Measurements from ENCODE around the gene ZNF613. TPM values are rescaled to one million over a fixed set of nuclear protein-coding genes. Genes with fewer than 3 reads are reported as not detected.

The ZNF613 gene
- total and polyA plus RNA-seq, 4 donors, result 1.1 to 2.8 (median 2.0) TPM

DNA sequence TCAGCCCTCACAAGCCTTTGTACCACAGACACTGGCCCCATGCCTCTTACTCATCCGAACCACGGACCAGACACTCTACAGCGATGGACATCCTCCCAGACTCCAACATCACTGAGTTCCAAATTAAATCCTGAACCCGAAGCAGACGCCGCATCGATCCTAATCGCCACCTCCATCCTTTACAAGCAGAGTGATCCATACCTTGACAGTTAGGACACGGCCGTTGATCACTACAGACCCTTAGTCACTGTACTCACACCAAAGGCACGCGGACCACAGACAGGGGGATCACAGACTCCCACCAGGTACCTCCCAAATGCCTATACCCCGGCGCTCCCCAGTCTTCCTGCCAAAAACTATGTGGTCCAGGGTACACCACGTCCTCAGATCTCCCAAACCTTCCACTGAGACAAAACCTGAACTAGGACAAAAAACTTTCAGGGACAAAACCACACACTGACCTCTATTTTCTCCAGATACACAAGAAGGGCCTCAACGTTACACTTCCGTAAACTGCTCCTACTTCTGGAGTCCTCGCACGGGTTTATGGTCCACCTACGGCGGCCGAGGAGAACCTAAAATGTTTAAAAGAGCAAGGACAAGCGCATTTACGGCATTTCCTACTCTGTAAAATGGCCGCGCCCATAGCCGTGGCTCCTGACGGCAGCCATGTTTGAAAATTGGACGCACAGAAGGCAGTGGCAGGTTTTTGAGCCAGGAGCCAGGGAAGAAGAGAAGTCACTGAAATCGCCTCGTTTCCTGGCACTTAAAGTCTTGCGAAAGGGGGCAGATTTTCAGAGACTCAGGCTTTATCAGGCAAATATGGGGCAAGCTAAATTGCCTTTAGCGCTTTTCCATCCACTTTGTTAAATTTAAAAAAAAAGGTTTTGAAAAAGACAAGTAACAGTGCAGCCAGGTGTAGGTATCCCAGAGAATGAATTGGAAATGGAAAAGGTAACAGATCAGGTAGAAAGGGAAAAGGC is 59.3 kb downstream of the ZNF613 start, which contains the start of gene ZNF350:
Gene ZNF350 (minus strand): TSS at position 532 of the 983 bp plus-strand sequence. CDS start 12,480 bp downstream, outside the sequence.
- DNase-seq (ENCODE audit: low spot score), result peak; percentile 84
- Histone ChIP-seq H3K9ac (ENCODE audit: low read depth in 1 of 2, low read length in 2 of 2) (peak within 1 kb of the TSS; percentile 77 to 86), H3K36me3 (ENCODE audit: control insufficient read depth in 4 of 4, insufficient read depth in 3 of 4, low read depth in 1 of 4, low read length in 3 of 4) (peaks cover 0 to 6% (median 2%) of the 10 kb centered on the region in 4 donors), H3K4me1 (ENCODE audit: control insufficient read depth in 4 of 4, insufficient read depth in 4 of 4, low read length in 3 of 4) (peaks cover 0 to 12% (median 5%) of the 10 kb centered on the region in 4 donors), H3K9me3 (ENCODE audit: control insufficient read depth in 4 of 4, low read length in 3 of 4) (peaks cover 20 to 64% (median 30%) of the 10 kb centered on the region in 4 donors), H3K27ac (ENCODE audit: low read depth in 1 of 2, low read length in 2 of 2) (peak within 1 kb of the TSS in 1 of 2 donors; percentile 30), H3K27me3 (ENCODE audit: control insufficient read depth in 4 of 4, insufficient read depth in 4 of 4, low read length in 3 of 4) (no peaks in the 10 kb centered on the region), H3K4me3 (ENCODE audit: low read depth in 1 of 3, low read length in 3 of 3) (peak within 1 kb of the TSS; percentile 76 to 98 (median 97))
- 3% methylated on average over 33 of the region's 33 CpGs for WGBS
- peak; percentile 58 to 72 for TF ChIP-seq RXRA (IDR thresholded peaks at IDR 0.05)
- TF ChIP-seq, protein P1, sequence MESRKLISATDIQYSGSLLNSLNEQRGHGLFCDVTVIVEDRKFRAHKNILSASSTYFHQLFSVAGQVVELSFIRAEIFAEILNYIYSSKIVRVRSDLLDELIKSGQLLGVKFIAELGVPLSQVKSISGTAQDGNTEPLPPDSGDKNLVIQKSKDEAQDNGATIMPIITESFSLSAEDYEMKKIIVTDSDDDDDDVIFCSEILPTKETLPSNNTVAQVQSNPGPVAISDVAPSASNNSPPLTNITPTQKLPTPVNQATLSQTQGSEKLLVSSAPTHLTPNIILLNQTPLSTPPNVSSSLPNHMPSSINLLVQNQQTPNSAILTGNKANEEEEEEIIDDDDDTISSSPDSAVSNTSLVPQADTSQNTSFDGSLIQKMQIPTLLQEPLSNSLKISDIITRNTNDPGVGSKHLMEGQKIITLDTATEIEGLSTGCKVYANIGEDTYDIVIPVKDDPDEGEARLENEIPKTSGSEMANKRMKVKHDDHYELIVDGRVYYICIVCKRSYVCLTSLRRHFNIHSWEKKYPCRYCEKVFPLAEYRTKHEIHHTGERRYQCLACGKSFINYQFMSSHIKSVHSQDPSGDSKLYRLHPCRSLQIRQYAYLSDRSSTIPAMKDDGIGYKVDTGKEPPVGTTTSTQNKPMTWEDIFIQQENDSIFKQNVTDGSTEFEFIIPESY (IDR thresholded peaks at IDR 0.05), result peak; percentile 98
- TF ChIP-seq HNF4G (IDR thresholded peaks at IDR 0.05), result peak; percentile 52
- TF ChIP-seq, protein P2, sequence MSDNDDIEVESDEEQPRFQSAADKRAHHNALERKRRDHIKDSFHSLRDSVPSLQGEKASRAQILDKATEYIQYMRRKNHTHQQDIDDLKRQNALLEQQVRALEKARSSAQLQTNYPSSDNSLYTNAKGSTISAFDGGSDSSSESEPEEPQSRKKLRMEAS (IDR thresholded peaks at IDR 0.05), result peak; percentile 93
- TF ChIP-seq, protein P3, sequence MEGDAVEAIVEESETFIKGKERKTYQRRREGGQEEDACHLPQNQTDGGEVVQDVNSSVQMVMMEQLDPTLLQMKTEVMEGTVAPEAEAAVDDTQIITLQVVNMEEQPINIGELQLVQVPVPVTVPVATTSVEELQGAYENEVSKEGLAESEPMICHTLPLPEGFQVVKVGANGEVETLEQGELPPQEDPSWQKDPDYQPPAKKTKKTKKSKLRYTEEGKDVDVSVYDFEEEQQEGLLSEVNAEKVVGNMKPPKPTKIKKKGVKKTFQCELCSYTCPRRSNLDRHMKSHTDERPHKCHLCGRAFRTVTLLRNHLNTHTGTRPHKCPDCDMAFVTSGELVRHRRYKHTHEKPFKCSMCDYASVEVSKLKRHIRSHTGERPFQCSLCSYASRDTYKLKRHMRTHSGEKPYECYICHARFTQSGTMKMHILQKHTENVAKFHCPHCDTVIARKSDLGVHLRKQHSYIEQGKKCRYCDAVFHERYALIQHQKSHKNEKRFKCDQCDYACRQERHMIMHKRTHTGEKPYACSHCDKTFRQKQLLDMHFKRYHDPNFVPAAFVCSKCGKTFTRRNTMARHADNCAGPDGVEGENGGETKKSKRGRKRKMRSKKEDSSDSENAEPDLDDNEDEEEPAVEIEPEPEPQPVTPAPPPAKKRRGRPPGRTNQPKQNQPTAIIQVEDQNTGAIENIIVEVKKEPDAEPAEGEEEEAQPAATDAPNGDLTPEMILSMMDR (IDR thresholded peaks at IDR 0.05; ENCODE audit: low read depth, low read length, missing input control), result no peak
- TF ChIP-seq FOXA1 (IDR thresholded peaks at IDR 0.05), result peak; percentile 76
- TF ChIP-seq HNF4A (conservative IDR thresholded peaks at IDR 0.05), result peak; percentile 58 to 81
- peak; percentile 100 for TF ChIP-seq YY1 (IDR thresholded peaks at IDR 0.05)
- peak; percentile 60 for TF ChIP-seq SP1 (IDR thresholded peaks at IDR 0.05)
- TF ChIP-seq, protein P4, sequence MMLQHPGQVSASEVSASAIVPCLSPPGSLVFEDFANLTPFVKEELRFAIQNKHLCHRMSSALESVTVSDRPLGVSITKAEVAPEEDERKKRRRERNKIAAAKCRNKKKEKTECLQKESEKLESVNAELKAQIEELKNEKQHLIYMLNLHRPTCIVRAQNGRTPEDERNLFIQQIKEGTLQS (IDR thresholded peaks at IDR 0.05), result peak; percentile 42
- TF ChIP-seq GABPA (IDR thresholded peaks at IDR 0.05 in 1 of 2, conservative IDR thresholded peaks at IDR 0.05 in 1 of 2), result peak; percentile 41 to 92
- TF ChIP-seq, protein P5, sequence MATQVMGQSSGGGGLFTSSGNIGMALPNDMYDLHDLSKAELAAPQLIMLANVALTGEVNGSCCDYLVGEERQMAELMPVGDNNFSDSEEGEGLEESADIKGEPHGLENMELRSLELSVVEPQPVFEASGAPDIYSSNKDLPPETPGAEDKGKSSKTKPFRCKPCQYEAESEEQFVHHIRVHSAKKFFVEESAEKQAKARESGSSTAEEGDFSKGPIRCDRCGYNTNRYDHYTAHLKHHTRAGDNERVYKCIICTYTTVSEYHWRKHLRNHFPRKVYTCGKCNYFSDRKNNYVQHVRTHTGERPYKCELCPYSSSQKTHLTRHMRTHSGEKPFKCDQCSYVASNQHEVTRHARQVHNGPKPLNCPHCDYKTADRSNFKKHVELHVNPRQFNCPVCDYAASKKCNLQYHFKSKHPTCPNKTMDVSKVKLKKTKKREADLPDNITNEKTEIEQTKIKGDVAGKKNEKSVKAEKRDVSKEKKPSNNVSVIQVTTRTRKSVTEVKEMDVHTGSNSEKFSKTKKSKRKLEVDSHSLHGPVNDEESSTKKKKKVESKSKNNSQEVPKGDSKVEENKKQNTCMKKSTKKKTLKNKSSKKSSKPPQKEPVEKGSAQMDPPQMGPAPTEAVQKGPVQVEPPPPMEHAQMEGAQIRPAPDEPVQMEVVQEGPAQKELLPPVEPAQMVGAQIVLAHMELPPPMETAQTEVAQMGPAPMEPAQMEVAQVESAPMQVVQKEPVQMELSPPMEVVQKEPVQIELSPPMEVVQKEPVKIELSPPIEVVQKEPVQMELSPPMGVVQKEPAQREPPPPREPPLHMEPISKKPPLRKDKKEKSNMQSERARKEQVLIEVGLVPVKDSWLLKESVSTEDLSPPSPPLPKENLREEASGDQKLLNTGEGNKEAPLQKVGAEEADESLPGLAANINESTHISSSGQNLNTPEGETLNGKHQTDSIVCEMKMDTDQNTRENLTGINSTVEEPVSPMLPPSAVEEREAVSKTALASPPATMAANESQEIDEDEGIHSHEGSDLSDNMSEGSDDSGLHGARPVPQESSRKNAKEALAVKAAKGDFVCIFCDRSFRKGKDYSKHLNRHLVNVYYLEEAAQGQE (IDR thresholded peaks at IDR 0.05), result peak; percentile 41
- TF ChIP-seq FOXA2 (IDR thresholded peaks at IDR 0.05), result peak; percentile 4
- peak; percentile 25 to 54 for TF ChIP-seq JUND (IDR thresholded peaks at IDR 0.05)
- TF ChIP-seq TAF1 (conservative IDR thresholded peaks at IDR 0.05), result no peak
- TF ChIP-seq RAD21 (IDR thresholded peaks at IDR 0.05), result peak; percentile 57 to 58
- peak; percentile 21 to 90 for TF ChIP-seq EGR1 (IDR thresholded peaks at IDR 0.05; ENCODE audit: low read depth in 2 of 2)
- peak; percentile 53 for TF ChIP-seq NR2F2 (IDR thresholded peaks at IDR 0.05)

Data from liver (tissue), 9 donors.